HEK293T (cell line): Measurements from ENCODE around the gene SLC16A11.

ENCODE experiments used
- ARNT ChIP-seq: fragments of 450-650 bp; IDR thresholded peaks from 2 replicates; pipeline ENCODE4 v1.6.1; 2017; ENCODE audit warnings: mild to moderate bottlenecking
- ELF4 ChIP-seq: fragments of 450-650 bp; IDR thresholded peaks from 2 replicates; pipeline ENCODE4 v1.6.1; 2017; ENCODE audit warnings: antibody characterized with exemption
- FOXA1 ChIP-seq: fragments of 450-650 bp; IDR thresholded peaks from 2 replicates; pipeline ENCODE4 v1.6.1; 2016; ENCODE audit warnings: mild to moderate bottlenecking
- FOXK2 ChIP-seq: fragments of 450-650 bp; IDR thresholded peaks from 2 replicates; pipeline ENCODE4 v1.6.1; 2016; ENCODE audit warnings: mild to moderate bottlenecking
- FOXM1 ChIP-seq: fragments of 450-650 bp; IDR thresholded peaks from 2 replicates; pipeline ENCODE4 v1.6.1; 2017; ENCODE audit warnings: mild to moderate bottlenecking, borderline replicate concordance
- HDGF ChIP-seq: fragments of 450-650 bp; IDR thresholded peaks from 2 replicates; pipeline ENCODE4 v1.6.1; 2017; ENCODE audit warnings: antibody characterized with exemption, borderline replicate concordance
- LEF1 ChIP-seq: fragments of 450-650 bp; IDR thresholded peaks from 2 replicates; pipeline ENCODE4 v1.6.1; 2017; ENCODE audit warnings: mild to moderate bottlenecking, borderline replicate concordance
- NFRKB ChIP-seq: fragments of 450-650 bp; IDR thresholded peaks from 2 replicates; pipeline ENCODE4 v1.6.1; 2016; ENCODE audit warnings: mild to moderate bottlenecking, moderate library complexity
- SP1 ChIP-seq: fragments of 450-650 bp; IDR thresholded peaks from 2 replicates; pipeline ENCODE4 v1.6.1; 2017
- SUZ12 ChIP-seq: fragments of 450-650 bp; IDR thresholded peaks from 2 replicates; pipeline ENCODE4 v1.6.1; 2016; ENCODE audit warnings: mild to moderate bottlenecking
- TARDBP ChIP-seq: fragments of 450-650 bp; IDR thresholded peaks from 2 replicates; pipeline ENCODE4 v1.6.1; 2016
- ZNF384 ChIP-seq: fragments of 450-650 bp; IDR thresholded peaks from 2 replicates; pipeline ENCODE4 v1.6.1; 2016
- TF ChIP-seq, protein P1 (sequence below): fragments of 450-650 bp; IDR thresholded peaks from 2 replicates; pipeline ENCODE4 v1.6.1; 2016

DNA sequence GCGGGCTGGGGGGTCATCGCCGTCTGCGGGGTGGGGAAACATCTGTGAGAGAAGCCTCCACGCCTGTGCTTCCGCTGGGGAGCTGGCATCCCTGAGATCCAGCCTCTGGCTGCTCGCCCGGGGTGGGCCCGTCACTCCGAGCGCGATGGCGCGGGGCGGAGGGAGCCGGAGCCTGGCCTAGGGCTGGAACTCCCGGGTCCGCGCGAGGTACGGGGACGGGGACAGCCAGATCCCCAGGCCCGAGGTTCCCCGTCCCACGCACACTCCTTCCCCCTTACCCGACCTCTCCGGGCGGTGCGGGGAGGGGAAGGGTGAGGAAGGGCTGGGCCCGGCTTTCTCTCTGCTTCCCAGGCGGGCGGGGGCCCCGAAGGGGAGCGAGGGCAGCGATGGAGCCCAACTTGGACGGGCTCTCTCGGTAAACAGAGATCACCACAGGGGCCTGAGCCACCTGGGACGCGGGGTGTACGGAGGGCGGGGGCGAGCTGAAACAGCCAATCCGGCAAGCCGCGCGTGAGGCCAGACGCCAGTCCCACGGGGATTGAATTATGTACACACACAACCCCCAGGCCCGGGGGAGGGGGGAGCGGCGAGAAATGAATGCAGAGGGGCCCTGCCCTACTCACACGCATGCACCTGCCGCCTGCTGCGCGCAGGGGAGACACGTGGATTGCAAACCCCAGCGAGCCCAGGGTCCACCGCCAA is at the start of gene SLC16A11:
- TF ChIP-seq FOXA1 (no peak), ARNT (no peak), FOXM1 (no peak), TARDBP (no peak), ELF4 (no peak), ZNF384 (no peak), SUZ12 (no peak), HDGF (no peak), NFRKB (no peak), SP1 (no peak), LEF1 (no peak), FOXK2 (no peak)
- TF ChIP-seq, protein P1, sequence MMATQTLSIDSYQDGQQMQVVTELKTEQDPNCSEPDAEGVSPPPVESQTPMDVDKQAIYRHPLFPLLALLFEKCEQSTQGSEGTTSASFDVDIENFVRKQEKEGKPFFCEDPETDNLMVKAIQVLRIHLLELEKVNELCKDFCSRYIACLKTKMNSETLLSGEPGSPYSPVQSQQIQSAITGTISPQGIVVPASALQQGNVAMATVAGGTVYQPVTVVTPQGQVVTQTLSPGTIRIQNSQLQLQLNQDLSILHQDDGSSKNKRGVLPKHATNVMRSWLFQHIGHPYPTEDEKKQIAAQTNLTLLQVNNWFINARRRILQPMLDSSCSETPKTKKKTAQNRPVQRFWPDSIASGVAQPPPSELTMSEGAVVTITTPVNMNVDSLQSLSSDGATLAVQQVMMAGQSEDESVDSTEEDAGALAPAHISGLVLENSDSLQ: no peak
